HG02870 (cell line): ENCODE measurements around the gene PPL.
"Not testable (repeated sequence)": the region's sequence is repeated elsewhere in the genome, so short reads cannot be mapped to it uniquely, and the experiment has no call there.

Source experiments
- ATAC-seq: cut with Tn5 transposase; IDR thresholded peaks from one replicate; pipeline ENCODE4 v1.9.1; 2021; ENCODE audit warnings: mild to moderate bottlenecking, moderate library complexity; ENCODE audit not compliant: unreplicated experiment

The PPL gene

GRCh38 chr16:4958510-4959438, 21.8 kb upstream of the PPL start:
- no peak for ATAC-seq

- ATAC-seq, result peak; percentile 51
Observed at GRCh38 chr16:4957720-4958509, 21.0 kb upstream of the PPL start, which contains the start of gene SEC14L5. Gene SEC14L5, plus strand, starts transcription at chr16:4958330. Its CDS starts 994 bp downstream, at chr16:4959324.

- no peak for ATAC-seq
Observed at GRCh38 chr16:4957420-4957719, 20.4 kb upstream of the PPL start.

- no peak for ATAC-seq
Observed at GRCh38 chr16:4954714-4955113, 17.8 kb upstream of the PPL start.

GRCh38 chr16:4951583-4951982, 14.6 kb upstream of the PPL start:
- ATAC-seq, result not testable (repeated sequence)

- no peak for ATAC-seq
Observed at GRCh38 chr16:4949986-4950385, 13.0 kb upstream of the PPL start.

- ATAC-seq, result no peak
Observed at GRCh38 chr16:4948903-4949766, 12.2 kb upstream of the PPL start.

- ATAC-seq, result no peak
Observed at GRCh38 chr16:4947722-4948503, 11.0 kb upstream of the PPL start.

GRCh38 chr16:4946917-4947316, 10.0 kb upstream of the PPL start:
- ATAC-seq, result no peak

- ATAC-seq, result no peak
Observed at GRCh38 chr16:4945560-4946502, 8.9 kb upstream of the PPL start.

GRCh38 chr16:4944333-4945281, 7.7 kb upstream of the PPL start:
- no peak for ATAC-seq

- ATAC-seq, result no peak
Observed at GRCh38 chr16:4942481-4942880, 5.5 kb upstream of the PPL start.

GRCh38 chr16:4940719-4941118, 3.8 kb upstream of the PPL start:
- ATAC-seq, result no peak

GRCh38 chr16:4938683-4939030, 1.7 kb upstream of the PPL start:
- ATAC-seq, result no peak

GRCh38 chr16:4937782-4938682, 1.1 kb upstream of the PPL start:
- ATAC-seq, result no peak

- ATAC-seq, result no peak
Observed at GRCh38 chr16:4936181-4936990, 562 bp downstream of the PPL start.
